WI38 (cell line): ENCODE data around the gene ARHGAP23.
A peak's percentile ranks its signal among the peaks of the same experiment; 100 is the strongest.

ENCODE experiments used
- H3K4me3 ChIP-seq: 2 replicates; pipeline ENCODE4 v1.5.1; 2011; ENCODE audit warnings: low read depth, mild to moderate bottlenecking, control low read depth, low read length
- TF ChIP-seq, protein P1 (sequence below): IDR thresholded peaks from 2 replicates; pipeline ENCODE4 v1.5.1; 2012; ENCODE audit warnings: low read depth, mild to moderate bottlenecking, control low read depth, low read length

ARHGAP23 gene

DNA sequence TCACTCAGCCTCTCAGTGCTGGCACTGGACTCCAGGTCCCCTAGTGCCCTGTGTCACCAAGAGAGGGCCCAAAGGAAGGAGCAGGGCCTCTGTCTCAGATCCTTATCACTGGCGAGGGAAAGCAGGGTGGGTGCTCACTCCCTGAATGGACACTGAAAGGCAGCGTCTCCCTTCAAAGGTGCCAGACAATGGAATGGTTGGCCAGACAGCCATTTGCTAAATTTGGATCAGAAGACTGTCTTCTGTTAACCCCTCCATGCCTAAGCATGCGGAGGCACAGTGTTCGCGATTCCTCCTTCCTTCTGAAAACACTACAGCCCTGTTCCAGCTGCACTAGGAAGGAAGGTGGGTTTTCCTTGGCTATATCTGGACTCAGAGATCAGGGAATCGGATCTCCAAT lies 129.1 kb downstream of the ARHGAP23 start:
- peak overlapping the region; percentile 20; the same call in 1 of the 2 replicates for H3K4me3 ChIP-seq
- TF ChIP-seq, protein P1, sequence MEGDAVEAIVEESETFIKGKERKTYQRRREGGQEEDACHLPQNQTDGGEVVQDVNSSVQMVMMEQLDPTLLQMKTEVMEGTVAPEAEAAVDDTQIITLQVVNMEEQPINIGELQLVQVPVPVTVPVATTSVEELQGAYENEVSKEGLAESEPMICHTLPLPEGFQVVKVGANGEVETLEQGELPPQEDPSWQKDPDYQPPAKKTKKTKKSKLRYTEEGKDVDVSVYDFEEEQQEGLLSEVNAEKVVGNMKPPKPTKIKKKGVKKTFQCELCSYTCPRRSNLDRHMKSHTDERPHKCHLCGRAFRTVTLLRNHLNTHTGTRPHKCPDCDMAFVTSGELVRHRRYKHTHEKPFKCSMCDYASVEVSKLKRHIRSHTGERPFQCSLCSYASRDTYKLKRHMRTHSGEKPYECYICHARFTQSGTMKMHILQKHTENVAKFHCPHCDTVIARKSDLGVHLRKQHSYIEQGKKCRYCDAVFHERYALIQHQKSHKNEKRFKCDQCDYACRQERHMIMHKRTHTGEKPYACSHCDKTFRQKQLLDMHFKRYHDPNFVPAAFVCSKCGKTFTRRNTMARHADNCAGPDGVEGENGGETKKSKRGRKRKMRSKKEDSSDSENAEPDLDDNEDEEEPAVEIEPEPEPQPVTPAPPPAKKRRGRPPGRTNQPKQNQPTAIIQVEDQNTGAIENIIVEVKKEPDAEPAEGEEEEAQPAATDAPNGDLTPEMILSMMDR, result no peak

DNA sequence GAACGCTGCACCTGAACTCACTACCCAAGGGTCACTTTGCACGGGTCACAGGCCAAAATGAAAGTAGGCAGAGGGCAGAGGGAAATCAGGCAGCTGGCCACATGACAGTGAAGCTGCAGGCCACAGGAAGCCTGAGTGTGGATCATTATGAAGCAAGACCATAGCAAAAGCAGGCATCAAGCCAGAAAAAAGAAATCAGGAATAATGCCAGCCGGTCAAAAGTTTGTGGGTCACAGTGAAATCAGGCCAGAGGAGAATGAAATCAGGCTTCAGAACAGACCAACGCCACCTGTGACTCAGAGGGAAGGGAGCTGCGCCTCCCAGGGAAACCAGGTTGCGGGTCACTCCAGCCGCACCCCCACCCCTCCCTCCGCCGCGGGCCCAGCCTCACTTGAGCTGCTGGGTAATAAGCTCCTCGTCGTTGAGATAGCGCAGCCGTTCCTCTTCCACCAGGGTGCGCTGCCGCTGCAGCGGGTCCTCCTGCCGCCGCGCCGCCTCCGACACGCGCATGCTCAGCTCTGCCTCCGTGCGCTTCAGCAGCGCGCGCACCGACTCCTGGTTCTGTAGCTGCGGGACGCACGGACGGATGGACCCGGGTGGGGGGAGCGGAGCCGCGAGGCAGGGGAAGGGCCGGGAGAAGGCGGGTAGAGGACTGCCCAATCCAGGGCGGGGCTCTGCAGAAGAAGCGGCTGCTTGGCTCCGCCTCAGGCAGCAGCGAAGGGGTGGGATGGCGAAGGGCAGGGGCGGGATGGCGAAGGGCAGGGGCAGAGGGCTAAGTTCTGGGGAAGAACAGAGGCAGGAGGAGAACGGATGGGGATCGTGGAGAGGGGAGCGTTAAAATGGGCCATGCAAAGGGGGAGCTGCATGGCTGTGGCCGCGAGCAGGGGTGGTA lies 129.8 kb downstream of the ARHGAP23 start:
- TF ChIP-seq, protein P1, result peak; percentile 92
- peak overlapping the region; percentile 20 for H3K4me3 ChIP-seq

- H3K4me3 ChIP-seq, result peak overlapping the region; percentile 20
- TF ChIP-seq, protein P1, result no peak
Measured at GRCh38 chr17:38558728-38559050, 130.4 kb downstream of the ARHGAP23 start.

- TF ChIP-seq, protein P1, result no peak
- H3K4me3 ChIP-seq, result no peak overlapping the region
Measured at GRCh38 chr17:38559051-38559879, 131.0 kb downstream of the ARHGAP23 start.

- TF ChIP-seq, protein P1, result no peak
- no peak overlapping the region for H3K4me3 ChIP-seq
Measured at GRCh38 chr17:38559880-38560230, 131.6 kb downstream of the ARHGAP23 start.

- no peak overlapping the region for H3K4me3 ChIP-seq
- TF ChIP-seq, protein P1, result no peak
Measured at GRCh38 chr17:38560503-38561318, 132.4 kb downstream of the ARHGAP23 start.
